ENCODE data around the gene YWHAQ.

DNA sequence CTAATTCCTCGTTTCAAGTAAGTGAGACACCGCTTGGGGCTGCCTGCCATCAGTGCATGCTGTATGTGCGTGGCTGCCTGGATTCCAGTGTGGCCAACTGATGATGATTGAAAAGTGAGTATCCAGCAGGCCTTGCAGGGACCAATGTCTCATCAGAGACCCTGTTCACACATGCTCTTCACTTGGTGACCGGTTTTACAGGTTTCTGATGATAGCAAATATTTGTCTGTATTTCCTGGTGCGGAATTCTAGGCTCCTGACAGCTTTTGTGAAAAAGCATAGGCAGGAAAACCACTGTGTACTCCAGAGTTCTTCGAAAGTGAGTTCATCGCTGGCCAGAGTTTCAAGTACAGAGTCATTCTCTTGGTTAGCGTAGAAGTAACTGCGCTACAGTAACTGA, 13.8 kb upstream of the YWHAQ start:
- TF ChIP-seq, protein P1, sequence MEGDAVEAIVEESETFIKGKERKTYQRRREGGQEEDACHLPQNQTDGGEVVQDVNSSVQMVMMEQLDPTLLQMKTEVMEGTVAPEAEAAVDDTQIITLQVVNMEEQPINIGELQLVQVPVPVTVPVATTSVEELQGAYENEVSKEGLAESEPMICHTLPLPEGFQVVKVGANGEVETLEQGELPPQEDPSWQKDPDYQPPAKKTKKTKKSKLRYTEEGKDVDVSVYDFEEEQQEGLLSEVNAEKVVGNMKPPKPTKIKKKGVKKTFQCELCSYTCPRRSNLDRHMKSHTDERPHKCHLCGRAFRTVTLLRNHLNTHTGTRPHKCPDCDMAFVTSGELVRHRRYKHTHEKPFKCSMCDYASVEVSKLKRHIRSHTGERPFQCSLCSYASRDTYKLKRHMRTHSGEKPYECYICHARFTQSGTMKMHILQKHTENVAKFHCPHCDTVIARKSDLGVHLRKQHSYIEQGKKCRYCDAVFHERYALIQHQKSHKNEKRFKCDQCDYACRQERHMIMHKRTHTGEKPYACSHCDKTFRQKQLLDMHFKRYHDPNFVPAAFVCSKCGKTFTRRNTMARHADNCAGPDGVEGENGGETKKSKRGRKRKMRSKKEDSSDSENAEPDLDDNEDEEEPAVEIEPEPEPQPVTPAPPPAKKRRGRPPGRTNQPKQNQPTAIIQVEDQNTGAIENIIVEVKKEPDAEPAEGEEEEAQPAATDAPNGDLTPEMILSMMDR (IDR thresholded peaks at IDR 0.05): no peak
- TF ChIP-seq POLR2AphosphoS5 (IDR thresholded peaks at IDR 0.05) (no peak), EP300 (IDR thresholded peaks at IDR 0.05) (no peak)
